ENCODE measurements around the gene PDP2. TPM values are rescaled to one million over a fixed set of nuclear protein-coding genes. Genes with fewer than 3 reads are reported as not detected.

PDP2 gene
- total RNA-seq, 1 experiment from 2014 or later, result 18.1 TPM

GRCh38 chr16:66847533-66848067 is 32.7 kb upstream of the PDP2 start:
- Histone ChIP-seq H3K4me1 (peaks cover 4% of the 10 kb centered on the region; the same call in 1 of the 2 replicates), H3K4me3 (no peak overlapping the region), H3K36me3 (no peaks in the 10 kb centered on the region), H3K9me3 (replicated peaks) (no peaks in the 10 kb centered on the region), H3K27me3 (peaks cover 3% of the 10 kb centered on the region), H3K27ac (no peak overlapping the region)
- no peak for DNase-seq

GRCh38 chr16:66848172-66848571 is 32.1 kb upstream of the PDP2 start:
- Histone ChIP-seq H3K4me3 (no peak overlapping the region), H3K4me1 (peaks cover 4% of the 10 kb centered on the region; the same call in 1 of the 2 replicates), H3K36me3 (no peaks in the 10 kb centered on the region), H3K9me3 (replicated peaks) (no peaks in the 10 kb centered on the region), H3K27ac (no peak overlapping the region), H3K27me3 (no peaks in the 10 kb centered on the region)
- no peak for DNase-seq

DNA sequence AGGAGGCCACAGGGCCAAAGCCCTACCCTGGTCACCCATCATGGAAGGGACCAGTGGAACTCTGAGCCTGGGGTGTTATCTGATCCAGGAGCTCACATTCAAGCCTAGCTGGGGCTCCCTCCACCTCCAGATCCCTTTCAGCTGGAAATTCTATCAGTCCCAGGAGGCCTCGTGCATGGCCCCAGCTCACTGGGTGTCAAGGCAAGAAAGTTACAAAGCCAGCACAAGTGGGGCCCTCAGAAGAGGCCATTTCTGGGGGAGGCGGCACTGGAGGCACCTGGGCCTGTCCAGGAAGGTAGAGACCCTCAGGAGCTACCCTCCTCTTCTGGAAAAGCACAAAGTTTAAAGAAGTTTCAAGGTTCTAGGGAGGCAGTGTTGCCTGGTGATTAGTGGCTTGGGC is 31.3 kb upstream of the PDP2 start:
- Histone ChIP-seq H3K27me3 (no peaks in the 10 kb centered on the region), H3K36me3 (no peaks in the 10 kb centered on the region), H3K4me3 (no peak overlapping the region), H3K4me1 (peaks cover 4% of the 10 kb centered on the region; the same call in 1 of the 2 replicates), H3K27ac (no peak overlapping the region), H3K9me3 (replicated peaks) (no peaks in the 10 kb centered on the region)
- no peak for DNase-seq

DNA sequence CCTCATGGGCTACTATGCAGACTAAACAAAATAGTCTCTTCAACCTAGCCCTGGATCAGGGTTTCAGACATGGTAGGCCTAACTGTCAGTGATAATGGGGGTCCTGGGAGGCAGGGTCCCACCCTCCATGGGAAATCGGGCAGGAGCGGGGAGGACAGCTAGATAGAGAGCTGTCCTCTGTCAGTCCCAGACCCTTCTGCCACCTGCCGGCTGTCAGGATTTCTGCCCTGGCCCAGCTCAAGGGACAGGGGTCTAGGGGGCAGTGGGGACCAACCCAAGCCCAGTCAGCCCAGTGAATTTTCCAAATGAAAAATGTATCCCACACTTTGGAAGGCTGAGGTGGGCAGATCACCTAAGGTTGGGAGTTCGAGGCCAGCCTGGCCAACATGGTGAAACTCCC is 30.8 kb upstream of the PDP2 start:
- no peak for DNase-seq
- H3K9me3 ChIP-seq (replicated peaks), result no peaks in the 10 kb centered on the region
- no peak overlapping the region for H3K27ac ChIP-seq
- peaks cover 4% of the 10 kb centered on the region; the same call in 1 of the 2 replicates for H3K4me1 ChIP-seq
- H3K4me3 ChIP-seq, result no peak overlapping the region
- no peaks in the 10 kb centered on the region for H3K27me3 ChIP-seq
- no peaks in the 10 kb centered on the region for H3K36me3 ChIP-seq

DNA sequence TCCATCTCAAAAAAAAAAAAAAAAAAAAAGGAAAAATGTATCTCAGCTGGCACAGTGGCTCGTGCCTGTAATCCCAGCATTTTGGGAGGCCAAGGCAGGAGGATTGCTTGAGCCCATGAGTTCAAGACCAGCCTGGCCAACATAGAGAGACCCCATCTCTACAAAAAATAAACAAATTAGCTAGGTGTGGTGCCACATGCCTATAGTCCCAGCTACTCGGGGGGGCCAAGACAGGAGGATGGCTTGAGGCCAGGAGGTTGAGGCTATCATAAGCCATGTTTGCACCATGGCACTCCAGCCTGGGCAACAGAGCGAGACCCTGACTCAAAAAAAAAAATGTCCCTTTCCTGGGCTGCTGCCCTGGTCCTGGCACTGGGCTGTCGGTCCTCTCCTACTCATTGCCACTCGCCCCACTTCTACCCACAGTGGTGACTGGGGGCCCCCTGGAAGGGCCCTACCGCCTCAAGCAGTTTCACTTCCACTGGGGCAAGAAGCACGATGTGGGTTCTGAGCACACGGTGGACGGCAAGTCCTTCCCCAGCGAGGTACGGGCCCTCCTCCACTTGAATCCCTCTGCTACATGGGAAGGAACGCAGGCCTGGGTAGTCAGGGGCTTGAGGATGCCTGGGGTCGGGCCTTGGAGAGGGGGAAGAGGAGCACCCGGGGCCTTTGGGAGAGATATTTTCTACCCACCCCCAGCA is 30.1 kb upstream of the PDP2 start:
- Histone ChIP-seq H3K9me3 (replicated peaks) (no peaks in the 10 kb centered on the region), H3K36me3 (no peaks in the 10 kb centered on the region), H3K4me1 (peaks cover 4% of the 10 kb centered on the region; the same call in 1 of the 2 replicates), H3K27ac (no peak overlapping the region), H3K27me3 (no peaks in the 10 kb centered on the region), H3K4me3 (no peak overlapping the region)
- no peak for DNase-seq

- no peaks in the 10 kb centered on the region for H3K4me1 ChIP-seq
- no peak for DNase-seq
- no peak overlapping the region for H3K27ac ChIP-seq
- H3K36me3 ChIP-seq, result no peaks in the 10 kb centered on the region
- no peak overlapping the region for H3K4me3 ChIP-seq
- H3K27me3 ChIP-seq, result no peaks in the 10 kb centered on the region
- H3K9me3 ChIP-seq (replicated peaks), result no peaks in the 10 kb centered on the region
Measured at GRCh38 chr16:66851166-66851964, 28.9 kb upstream of the PDP2 start.

GRCh38 chr16:66853261-66854139 is 26.8 kb upstream of the PDP2 start:
- DNase-seq, result no peak
- H3K27ac ChIP-seq, result no peak overlapping the region
- H3K4me1 ChIP-seq, result no peaks in the 10 kb centered on the region
- no peaks in the 10 kb centered on the region for H3K9me3 ChIP-seq (replicated peaks)
- H3K36me3 ChIP-seq, result no peaks in the 10 kb centered on the region
- H3K4me3 ChIP-seq, result no peak overlapping the region
- H3K27me3 ChIP-seq, result no peaks in the 10 kb centered on the region

- Histone ChIP-seq H3K4me1 (peaks cover 5% of the 10 kb centered on the region), H3K9me3 (replicated peaks) (no peaks in the 10 kb centered on the region), H3K27me3 (no peaks in the 10 kb centered on the region), H3K4me3 (no peak overlapping the region), H3K36me3 (no peaks in the 10 kb centered on the region), H3K27ac (no peak overlapping the region)
- DNase-seq, result no peak
Measured at GRCh38 chr16:66856184-66856730, 24.1 kb upstream of the PDP2 start.

DNA sequence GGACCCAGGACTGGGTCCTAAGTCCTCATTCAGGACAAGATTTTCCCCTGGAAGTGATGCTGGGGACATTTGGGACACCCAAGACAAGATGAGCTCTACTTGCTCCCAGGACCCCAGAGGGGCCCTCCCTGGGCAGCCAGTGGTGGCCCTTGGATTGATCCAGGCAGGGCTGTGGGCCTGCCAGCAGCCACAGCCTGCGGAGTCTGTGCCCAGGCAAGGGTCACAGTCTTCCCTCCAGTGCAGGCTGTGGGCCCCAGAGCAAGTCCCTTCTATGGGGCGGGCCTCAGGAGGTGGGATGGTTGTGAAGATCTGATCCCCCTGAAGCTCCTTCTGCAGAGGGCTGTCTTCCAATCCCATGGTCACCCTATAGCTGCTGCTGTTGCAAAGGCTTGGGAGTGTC is 23.5 kb upstream of the PDP2 start:
- no peaks in the 10 kb centered on the region for H3K36me3 ChIP-seq
- no peak overlapping the region for H3K27ac ChIP-seq
- no peaks in the 10 kb centered on the region for H3K9me3 ChIP-seq (replicated peaks)
- no peak for DNase-seq
- no peaks in the 10 kb centered on the region for H3K27me3 ChIP-seq
- peaks cover 5% of the 10 kb centered on the region for H3K4me1 ChIP-seq
- no peak overlapping the region for H3K4me3 ChIP-seq

- no peak for DNase-seq
- Histone ChIP-seq H3K36me3 (no peaks in the 10 kb centered on the region), H3K4me3 (no peak overlapping the region), H3K4me1 (peaks cover 5% of the 10 kb centered on the region), H3K27ac (no peak overlapping the region), H3K27me3 (no peaks in the 10 kb centered on the region), H3K9me3 (replicated peaks) (no peaks in the 10 kb centered on the region)
Measured at GRCh38 chr16:66857437-66857836, 22.9 kb upstream of the PDP2 start.

- Histone ChIP-seq H3K4me1 (peaks cover 5% of the 10 kb centered on the region), H3K27ac (no peak overlapping the region), H3K27me3 (no peaks in the 10 kb centered on the region), H3K9me3 (replicated peaks) (no peaks in the 10 kb centered on the region), H3K4me3 (no peak overlapping the region), H3K36me3 (no peaks in the 10 kb centered on the region)
- peak; percentile 78 to 84 for DNase-seq
Measured at GRCh38 chr16:66858740-66859396, 21.4 kb upstream of the PDP2 start.

DNA sequence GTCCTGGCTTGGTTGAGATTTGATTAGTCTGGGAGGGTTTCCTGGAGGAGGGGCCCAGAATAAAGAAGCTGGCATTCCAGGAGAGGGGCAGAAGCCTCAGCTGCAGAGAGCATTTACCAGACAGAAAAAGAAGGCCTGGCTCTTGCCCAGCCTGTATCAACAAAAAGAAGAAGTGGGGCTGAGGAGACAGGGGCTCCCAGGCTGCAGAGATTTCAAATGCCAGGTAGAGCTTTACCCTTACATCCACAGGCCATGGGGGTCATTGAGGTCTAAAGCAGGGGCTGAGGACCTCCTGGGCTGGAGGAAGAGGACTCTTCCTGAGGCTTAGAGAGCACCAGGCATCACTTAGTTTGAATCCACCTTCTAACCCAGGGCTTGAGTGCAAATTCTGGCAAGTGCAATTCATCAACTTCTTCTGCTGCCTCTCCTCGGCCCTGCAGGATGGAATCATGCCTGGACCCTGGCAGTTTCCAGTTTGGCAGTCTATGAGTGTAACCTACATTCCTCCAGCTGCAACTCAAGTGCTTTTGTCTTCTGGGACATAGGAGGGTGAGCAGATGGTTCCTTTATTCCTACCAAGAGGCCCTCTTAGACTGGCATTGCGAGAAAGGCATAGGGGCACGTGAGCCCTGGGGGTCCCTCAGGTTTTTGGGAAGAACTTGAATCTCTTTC is 20.8 kb upstream of the PDP2 start:
- Histone ChIP-seq H3K4me1 (peaks cover 5% of the 10 kb centered on the region), H3K36me3 (no peaks in the 10 kb centered on the region), H3K9me3 (replicated peaks) (no peaks in the 10 kb centered on the region), H3K4me3 (no peak overlapping the region), H3K27me3 (no peaks in the 10 kb centered on the region), H3K27ac (no peak overlapping the region)
- DNase-seq, result no peak

GRCh38 chr16:66862023-66862520 is 18.2 kb upstream of the PDP2 start:
- Histone ChIP-seq H3K36me3 (no peaks in the 10 kb centered on the region), H3K27me3 (no peaks in the 10 kb centered on the region), H3K4me1 (peaks cover 5% of the 10 kb centered on the region), H3K27ac (no peak overlapping the region), H3K4me3 (no peak overlapping the region), H3K9me3 (replicated peaks) (no peaks in the 10 kb centered on the region)
- no peak for DNase-seq

All from SJCRH30 (cell line).